ENCODE data around the gene DNAJC25. TPM values are rescaled to one million over a fixed set of nuclear protein-coding genes. Genes with fewer than 3 reads are reported as not detected.

Gene DNAJC25
- total and polyA plus RNA-seq, 2 of the 8 experiments (the other 6 are each of a cell fraction or from before 2014, with no cell fraction given): 2.7 to 6.2 TPM

DNA sequence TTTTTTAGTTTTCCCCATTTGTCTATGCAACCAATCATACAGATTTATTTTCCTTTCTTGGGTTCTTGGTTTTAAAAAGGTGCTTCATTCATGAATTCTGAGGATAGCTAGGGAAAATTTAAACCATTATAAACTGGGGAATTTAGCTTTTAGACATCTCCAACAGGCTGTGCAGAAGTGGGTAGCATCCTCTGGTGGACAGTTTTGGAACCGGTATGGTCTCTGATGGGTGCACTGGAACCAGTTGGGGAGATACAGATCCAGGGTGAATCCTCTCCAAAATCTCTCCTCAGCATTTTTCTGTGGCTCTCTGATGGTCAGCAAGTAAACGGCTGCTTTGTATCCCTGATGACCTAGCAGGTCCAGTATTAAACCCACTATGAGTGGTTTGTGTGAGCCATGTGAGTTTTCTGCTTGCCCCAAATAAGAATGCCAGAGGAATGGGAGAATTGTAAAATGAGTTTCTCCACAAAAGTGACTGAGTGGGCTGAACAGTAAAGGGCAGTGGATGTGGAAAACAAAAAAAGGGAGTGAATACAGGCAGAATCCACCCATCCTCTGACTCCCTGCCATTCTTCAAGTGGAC, 9.1 kb upstream of the DNAJC25 start (continued):
- no peak for TF ChIP-seq CTBP2 (IDR thresholded peaks at IDR 0.05; ENCODE audit: borderline replicate concordance, insufficient read depth, insufficient read length, low read length)
